HepG2 (cell line): ENCODE results near the gene OR2J1.

Experiments
- CREM ChIP-seq, 2 experiments: sonication (generic) in 1 of 2; formaldehyde crosslinking in 1 of 2; IDR thresholded peaks; 2 replicates each; pipeline versions ENCODE4 v1.4.0 to v1.6.1; 2016 to 2020; ENCODE audit warnings: antibody characterized with exemption in 1 of 2, mild to moderate bottlenecking in 1 of 2, missing genetic modification reagents in 1 of 2
- KLF16 ChIP-seq, 2 experiments: sonication (generic) in 1 of 2; formaldehyde crosslinking in 1 of 2; IDR thresholded peaks; 2 replicates each; pipeline versions ENCODE4 v1.6.1 to v1.8.0; 2016 to 2023; ENCODE audit warnings: missing genetic modification reagents in 2 of 2, missing compliant biosample characterization in 1 of 2
- MLX ChIP-seq: IDR thresholded peaks from 2 replicates; pipeline ENCODE4 v1.6.1; 2016
- MTA3 ChIP-seq: sonication (generic); formaldehyde crosslinking; IDR thresholded peaks from 2 replicates; pipeline ENCODE4 v1.4.0; 2020; ENCODE audit warnings: missing genetic modification reagents
- MXI1 ChIP-seq: IDR thresholded peaks from 3 replicates; pipeline ENCODE4 v1.6.1; 2012; ENCODE audit warnings: low read depth, low read length, inconsistent platforms, borderline replicate concordance
- NFRKB ChIP-seq: fragments of 450-650 bp; IDR thresholded peaks from 2 replicates; pipeline ENCODE4 v1.6.1; 2017
- ZNF670 ChIP-seq: sonication (generic); formaldehyde crosslinking; IDR thresholded peaks from 2 replicates; pipeline ENCODE4 v1.8.0; 2022; ENCODE audit warnings: mild to moderate bottlenecking, missing genetic modification reagents, borderline replicate concordance
- ZNF709 ChIP-seq: sonication (generic); formaldehyde crosslinking; IDR thresholded peaks from 2 replicates; pipeline ENCODE4 v1.5.0; 2020; ENCODE audit warnings: mild to moderate bottlenecking, missing genetic modification reagents
- ZNF782 ChIP-seq: sonication (generic); formaldehyde crosslinking; IDR thresholded peaks from 2 replicates; pipeline ENCODE4 v1.4.0; 2020; ENCODE audit warnings: missing genetic modification reagents, mild to moderate bottlenecking, borderline replicate concordance

- TF ChIP-seq ZNF782 (CRISPR knock-in tag): no peak
- TF ChIP-seq KLF16 (CRISPR knock-in tag; IDR thresholded peaks at IDR 0.05): no peak
- no peak for TF ChIP-seq ZNF670 (CRISPR knock-in tag)
- TF ChIP-seq MLX (CRISPR knock-in tag): no peak
- no peak for TF ChIP-seq ZNF709 (CRISPR knock-in tag)
- TF ChIP-seq CREM (IDR thresholded peaks at IDR 0.05): no peak
- TF ChIP-seq CREM (CRISPR knock-in tag; IDR thresholded peaks at IDR 0.05): no peak
- TF ChIP-seq NFRKB: no peak
- no peak for TF ChIP-seq MTA3 (CRISPR knock-in tag)
- no peak for TF ChIP-seq MXI1
These were observed 42.3 kb downstream of the OR2J1 start for GRCh38 chr6:29141606-29142005.
